Measurements from ENCODE around the gene BMAL1. TPM values are rescaled to one million over a fixed set of nuclear protein-coding genes. Genes with fewer than 3 reads are reported as not detected.

Gene BMAL1
- total RNA-seq, 1 experiment from 2014 or later: 8.3 TPM

- Mint-ChIP-seq H3K4me1 (peaks cover 7% of the 10 kb centered on the region; the same call in 1 of the 2 replicates), H3K36me3 (no peaks in the 10 kb centered on the region), H3K27ac (no peak overlapping the region), H3K27me3 (ENCODE audit: low read depth) (no peaks in the 10 kb centered on the region), H3K9me3 (no peaks in the 10 kb centered on the region), H3K4me3 (no peak overlapping the region)
- no peak for TF ChIP-seq ESRRA (CRISPR knock-in tag; IDR thresholded peaks at IDR 0.05; ENCODE audit: borderline replicate concordance)
- TF ChIP-seq E2F4 (CRISPR knock-in tag; IDR thresholded peaks at IDR 0.05; ENCODE audit: borderline replicate concordance, low read depth): no peak
- TF ChIP-seq AR (CRISPR knock-in tag; IDR thresholded peaks at IDR 0.05): no peak
- TF ChIP-seq ELF4 (CRISPR knock-in tag; IDR thresholded peaks at IDR 0.05; ENCODE audit: low read depth): no peak
- no peak for TF ChIP-seq STAT6 (CRISPR knock-in tag; conservative IDR thresholded peaks at IDR 0.05; ENCODE audit: low read depth)
- TF ChIP-seq FOXJ3 (CRISPR knock-in tag; IDR thresholded peaks at IDR 0.05; ENCODE audit: borderline replicate concordance): no peak
- no peak for TF ChIP-seq ATF2 (CRISPR knock-in tag; IDR thresholded peaks at IDR 0.05; ENCODE audit: borderline replicate concordance, low read depth)
- no peak for TF ChIP-seq CDX4 (CRISPR knock-in tag; IDR thresholded peaks at IDR 0.05; ENCODE audit: borderline replicate concordance)
- no peak for TF ChIP-seq HMGXB4 (CRISPR knock-in tag; IDR thresholded peaks at IDR 0.05)
- no peak for TF ChIP-seq ZNF138 (CRISPR knock-in tag; conservative IDR thresholded peaks at IDR 0.05)
- TF ChIP-seq ZNF425 (CRISPR knock-in tag; conservative IDR thresholded peaks at IDR 0.05): no peak
- no peak for TF ChIP-seq GTF2I (CRISPR knock-in tag; conservative IDR thresholded peaks at IDR 0.05)
- no peak for TF ChIP-seq FOXP1 (CRISPR knock-in tag; IDR thresholded peaks at IDR 0.05; ENCODE audit: borderline replicate concordance)
- no peak for TF ChIP-seq JAZF1 (CRISPR knock-in tag; IDR thresholded peaks at IDR 0.05)
- DNase-seq (ENCODE audit: low spot score) (no peak), ATAC-seq (no peak)
- ChIA-PET POLR2A (no interaction called here), CTCF (interaction anchor here (1.1 kb wide), 1 partner anchor 10 kb away, joined by 3 read pairs; no protein-coding TSS in a partner anchor)
Measured at GRCh38 chr11:13324709-13325108, 47.1 kb downstream of the BMAL1 start.

Data from WTC11 (cell line).